HepG2 (cell line): ENCODE results near the gene MAMSTR. TPM values are rescaled to one million over a fixed set of nuclear protein-coding genes. Genes with fewer than 3 reads are reported as not detected.

Experiments
- BRCA1 ChIP-seq: sonication (generic); formaldehyde crosslinking; IDR thresholded peaks from 2 replicates; pipeline ENCODE4 v1.4.0; 2020; ENCODE audit warnings: missing genetic modification reagents
- CC2D1A ChIP-seq: sonication (generic); formaldehyde crosslinking; IDR thresholded peaks from 2 replicates; pipeline ENCODE4 v1.8.1; 2023; ENCODE audit warnings: mild to moderate bottlenecking, missing genetic modification reagents
- CSRNP2 ChIP-seq: sonication (generic); formaldehyde crosslinking; conservative IDR thresholded peaks from 2 replicates; pipeline ENCODE4 v1.8.0; 2022; ENCODE audit warnings: low read depth, missing genetic modification reagents
- DDIT3 ChIP-seq: sonication (generic); formaldehyde crosslinking; IDR thresholded peaks from 2 replicates; pipeline ENCODE4 v1.4.0; 2020; ENCODE audit warnings: mild to moderate bottlenecking, missing genetic modification reagents
- EEA1 ChIP-seq: sonication (generic); formaldehyde crosslinking; IDR thresholded peaks from 2 replicates; pipeline ENCODE4 v1.5.1; 2020; ENCODE audit warnings: mild to moderate bottlenecking, missing genetic modification reagents, borderline replicate concordance
- GZF1 ChIP-seq: sonication (generic); formaldehyde crosslinking; IDR thresholded peaks from 2 replicates; pipeline ENCODE4 v1.5.1; 2020; ENCODE audit warnings: mild to moderate bottlenecking, missing genetic modification reagents
- HOXA3 ChIP-seq: sonication (generic); formaldehyde crosslinking; IDR thresholded peaks from 2 replicates; pipeline ENCODE4 v1.5.0; 2020; ENCODE audit warnings: missing genetic modification reagents
- MED1 ChIP-seq: sonication (generic); formaldehyde crosslinking; IDR thresholded peaks from 2 replicates; pipeline ENCODE4 v1.4.0; 2020; ENCODE audit warnings: missing genetic modification reagents
- MIER3 ChIP-seq: IDR thresholded peaks from 2 replicates; pipeline ENCODE4 v1.6.1; 2016; ENCODE audit warnings: missing compliant biosample characterization, borderline replicate concordance
- NRL ChIP-seq: sonication (generic); formaldehyde crosslinking; IDR thresholded peaks from 2 replicates; pipeline ENCODE4 v1.5.0; 2020; ENCODE audit warnings: missing genetic modification reagents, mild to moderate bottlenecking, moderate library complexity, borderline replicate concordance
- ONECUT2 ChIP-seq: sonication (generic); formaldehyde crosslinking; IDR thresholded peaks from 2 replicates; pipeline ENCODE4 v1.4.0; 2020; ENCODE audit warnings: missing genetic modification reagents
- PBX3 ChIP-seq: sonication (generic); formaldehyde crosslinking; IDR thresholded peaks from 2 replicates; pipeline ENCODE4 v1.8.1; 2023; ENCODE audit warnings: missing genetic modification reagents, inconsistent platforms, borderline replicate concordance
- RORA ChIP-seq: sonication (generic); formaldehyde crosslinking; IDR thresholded peaks from 2 replicates; pipeline ENCODE4 v1.5.0; 2020; ENCODE audit warnings: mild to moderate bottlenecking, missing genetic modification reagents, moderate library complexity
- TRIM22 ChIP-seq: fragments of 450-650 bp; IDR thresholded peaks from 2 replicates; pipeline ENCODE4 v1.6.1; 2017
- ZBTB1 ChIP-seq: sonication (generic); formaldehyde crosslinking; IDR thresholded peaks from 2 replicates; pipeline ENCODE4 v1.4.0; 2020; ENCODE audit warnings: missing genetic modification reagents, borderline replicate concordance
- ZNF451 ChIP-seq: sonication (generic); formaldehyde crosslinking; IDR thresholded peaks from 2 replicates; pipeline ENCODE4 v1.5.0; 2020; ENCODE audit warnings: mild to moderate bottlenecking, missing genetic modification reagents
- ZNF644 ChIP-seq: IDR thresholded peaks from 2 replicates; pipeline ENCODE4 v1.6.1; 2016; ENCODE audit warnings: low read depth
- polyA plus RNA-seq, 8 experiments: library from polyadenylated mRNA; depleted of rRNA in 3 of 8; stranded (reverse) in 7 of 8; unstranded in 1 of 8; fragments of >200 nt; fragmentation: Illumina TruSeq in 4 of 8; extraction: Trizol in 4 of 8; gene quantifications; 2 replicates each; pipeline versions ENCODE4 v1.2.1 to v1.2.3, GENCODE V29; 2011 to 2016; ENCODE audit warnings: low read depth in 4 of 8, missing spikeins in 1 of 8, mixed read lengths in 1 of 8; ENCODE audit not compliant: insufficient read depth in 1 of 8
- total RNA-seq, 5 experiments: library from RNA; depleted of rRNA; stranded (reverse); fragments of >200 nt; fragmentation: Illumina TruSeq; extraction: Trizol; gene quantifications; 2 replicates each; pipeline ENCODE4 v1.2.3, GENCODE V29; 2016; ENCODE audit warnings: low read depth in 1 of 5
- TF ChIP-seq, protein P1 (sequence below): sonication (generic); formaldehyde crosslinking; IDR thresholded peaks from 2 replicates; pipeline ENCODE4 v1.8.1; 2023; ENCODE audit warnings: mild to moderate bottlenecking, missing genetic modification reagents
- TF ChIP-seq, protein P2 (sequence below): IDR thresholded peaks from 2 replicates; pipeline ENCODE4 v1.4.0; 2020; ENCODE audit warnings: mild to moderate bottlenecking, missing genetic modification reagents

Gene MAMSTR
- total and polyA plus RNA-seq, 2 of the 13 experiments (the other 11 are each of a cell fraction or from before 2014, with no cell fraction given) = 2.2 to 2.4 TPM

DNA sequence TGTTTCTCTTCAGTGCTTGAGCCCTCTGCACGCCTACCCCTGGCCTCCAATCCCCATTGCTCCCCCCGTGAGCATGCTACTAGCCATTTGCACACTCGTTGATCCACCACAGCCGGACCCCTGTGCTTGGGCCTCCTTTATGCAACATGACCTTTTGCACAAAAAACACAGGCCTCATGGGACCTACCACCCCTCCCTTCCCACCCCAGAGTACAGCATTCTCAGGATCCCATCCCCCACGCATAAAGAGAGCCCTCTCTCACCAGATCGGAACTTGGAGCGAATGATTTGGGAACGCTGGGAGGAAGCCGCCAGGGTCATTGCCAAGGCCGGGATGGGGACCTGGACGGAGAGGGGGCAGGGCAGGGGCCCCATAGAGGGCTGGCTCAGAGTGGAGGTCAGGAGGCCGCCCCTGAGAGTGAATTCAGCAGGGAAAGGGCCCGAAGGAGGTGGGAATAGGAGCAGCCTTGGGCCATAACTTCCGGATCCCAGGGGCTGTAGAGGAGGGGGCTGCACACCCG lies 754 bp downstream of the MAMSTR start (continued):
- no peak for TF ChIP-seq TRIM22
- TF ChIP-seq MIER3 (CRISPR knock-in tag) = peak; percentile 51; the same call in 1 of the 2 replicates
- TF ChIP-seq GZF1 (CRISPR knock-in tag) = no peak
- no peak for TF ChIP-seq ONECUT2 (CRISPR knock-in tag)
- TF ChIP-seq NRL (CRISPR knock-in tag) = peak; percentile 18; the same call in 1 of the 2 replicates
- no peak for TF ChIP-seq CC2D1A (CRISPR knock-in tag)
- TF ChIP-seq, protein P1, sequence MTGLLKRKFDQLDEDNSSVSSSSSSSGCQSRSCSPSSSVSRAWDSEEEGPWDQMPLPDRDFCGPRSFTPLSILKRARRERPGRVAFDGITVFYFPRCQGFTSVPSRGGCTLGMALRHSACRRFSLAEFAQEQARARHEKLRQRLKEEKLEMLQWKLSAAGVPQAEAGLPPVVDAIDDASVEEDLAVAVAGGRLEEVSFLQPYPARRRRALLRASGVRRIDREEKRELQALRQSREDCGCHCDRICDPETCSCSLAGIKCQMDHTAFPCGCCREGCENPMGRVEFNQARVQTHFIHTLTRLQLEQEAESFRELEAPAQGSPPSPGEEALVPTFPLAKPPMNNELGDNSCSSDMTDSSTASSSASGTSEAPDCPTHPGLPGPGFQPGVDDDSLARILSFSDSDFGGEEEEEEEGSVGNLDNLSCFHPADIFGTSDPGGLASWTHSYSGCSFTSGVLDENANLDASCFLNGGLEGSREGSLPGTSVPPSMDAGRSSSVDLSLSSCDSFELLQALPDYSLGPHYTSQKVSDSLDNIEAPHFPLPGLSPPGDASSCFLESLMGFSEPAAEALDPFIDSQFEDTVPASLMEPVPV = peak; percentile 70; the same call in 1 of the 2 replicates
- no peak for TF ChIP-seq ZBTB1
- TF ChIP-seq ZNF644 = 0 out of 2 replicates have a peak, but pooled peaks have one; percentile 18
- TF ChIP-seq DDIT3 = no peak
- TF ChIP-seq ZNF451 (CRISPR knock-in tag) = no peak
- TF ChIP-seq, protein P2, sequence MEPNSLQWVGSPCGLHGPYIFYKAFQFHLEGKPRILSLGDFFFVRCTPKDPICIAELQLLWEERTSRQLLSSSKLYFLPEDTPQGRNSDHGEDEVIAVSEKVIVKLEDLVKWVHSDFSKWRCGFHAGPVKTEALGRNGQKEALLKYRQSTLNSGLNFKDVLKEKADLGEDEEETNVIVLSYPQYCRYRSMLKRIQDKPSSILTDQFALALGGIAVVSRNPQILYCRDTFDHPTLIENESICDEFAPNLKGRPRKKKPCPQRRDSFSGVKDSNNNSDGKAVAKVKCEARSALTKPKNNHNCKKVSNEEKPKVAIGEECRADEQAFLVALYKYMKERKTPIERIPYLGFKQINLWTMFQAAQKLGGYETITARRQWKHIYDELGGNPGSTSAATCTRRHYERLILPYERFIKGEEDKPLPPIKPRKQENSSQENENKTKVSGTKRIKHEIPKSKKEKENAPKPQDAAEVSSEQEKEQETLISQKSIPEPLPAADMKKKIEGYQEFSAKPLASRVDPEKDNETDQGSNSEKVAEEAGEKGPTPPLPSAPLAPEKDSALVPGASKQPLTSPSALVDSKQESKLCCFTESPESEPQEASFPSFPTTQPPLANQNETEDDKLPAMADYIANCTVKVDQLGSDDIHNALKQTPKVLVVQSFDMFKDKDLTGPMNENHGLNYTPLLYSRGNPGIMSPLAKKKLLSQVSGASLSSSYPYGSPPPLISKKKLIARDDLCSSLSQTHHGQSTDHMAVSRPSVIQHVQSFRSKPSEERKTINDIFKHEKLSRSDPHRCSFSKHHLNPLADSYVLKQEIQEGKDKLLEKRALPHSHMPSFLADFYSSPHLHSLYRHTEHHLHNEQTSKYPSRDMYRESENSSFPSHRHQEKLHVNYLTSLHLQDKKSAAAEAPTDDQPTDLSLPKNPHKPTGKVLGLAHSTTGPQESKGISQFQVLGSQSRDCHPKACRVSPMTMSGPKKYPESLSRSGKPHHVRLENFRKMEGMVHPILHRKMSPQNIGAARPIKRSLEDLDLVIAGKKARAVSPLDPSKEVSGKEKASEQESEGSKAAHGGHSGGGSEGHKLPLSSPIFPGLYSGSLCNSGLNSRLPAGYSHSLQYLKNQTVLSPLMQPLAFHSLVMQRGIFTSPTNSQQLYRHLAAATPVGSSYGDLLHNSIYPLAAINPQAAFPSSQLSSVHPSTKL (CRISPR knock-in tag) = peak; percentile 76
- TF ChIP-seq RORA (CRISPR knock-in tag) = no peak
- TF ChIP-seq EEA1 (CRISPR knock-in tag) = no peak
- peak; percentile 61 for TF ChIP-seq HOXA3 (CRISPR knock-in tag)
- no peak for TF ChIP-seq CSRNP2 (CRISPR knock-in tag)
- TF ChIP-seq MED1 = peak; percentile 75; the same call in 1 of the 2 replicates
- TF ChIP-seq PBX3 (CRISPR knock-in tag) = no peak
- TF ChIP-seq BRCA1 = no peak
